Prostate gland (tissue), 2 donors: ENCODE measurements around the gene ST6GALNAC4. TPM values are rescaled to one million over a fixed set of nuclear protein-coding genes. Genes with fewer than 3 reads are reported as not detected.
A peak's percentile ranks its signal among the peaks of the same experiment; 100 is the strongest.

Experiments
- DNase-seq: peaks from one replicate; pipeline ENCODE4 v3.0.0-alpha.2; 2019; ENCODE audit warnings: low spot score
- H3K27ac ChIP-seq, 2 donors: fragments of 200-600 bp; sonication (generic); 2 replicates each; pipeline ENCODE4 v1.5.1; 2017 to 2019
- H3K27me3 ChIP-seq: fragments of 200-600 bp; sonication (generic); replicated peaks from 2 replicates; pipeline ENCODE4 v1.5.1; 2019; ENCODE audit not compliant: insufficient read depth
- H3K36me3 ChIP-seq, 2 donors: fragments of 200-600 bp; sonication (generic); 1 replicate in 1 of 2; 2 replicates in 1 of 2; pipeline versions ENCODE4 v1.5.1 to v1.8.1; 2017 to 2019
- H3K4me1 ChIP-seq: fragments of 200-600 bp; sonication (generic); replicated peaks from 2 replicates; pipeline ENCODE4 v1.5.1; 2019
- H3K4me3 ChIP-seq, 2 donors: fragments of 200-600 bp; sonication (generic); 2 replicates each; pipeline ENCODE4 v1.5.1; 2017 to 2019
- H3K9me3 ChIP-seq: fragments of 200-600 bp; sonication (generic); 2 replicates; pipeline ENCODE4 v1.5.1; 2017
- CTCF ChIP-seq, 4 experiments: fragments of 200-600 bp in 2 of 4; fragments of 450-650 bp in 2 of 4; sonication (generic) in 2 of 4; IDR thresholded peaks; 1 replicate in 3 of 4; 2 replicates in 1 of 4; pipeline ENCODE4 v1.5.1; 2016 to 2019; ENCODE audit warnings: antibody characterized with exemption in 4 of 4, mild to moderate bottlenecking in 2 of 4, moderate library complexity in 2 of 4
- POLR2A ChIP-seq: fragments of 450-650 bp; IDR thresholded peaks from one replicate; pipeline ENCODE4 v1.6.1; 2016; ENCODE audit warnings: antibody characterized with exemption, mild to moderate bottlenecking
- POLR2AphosphoS5 ChIP-seq: sonication (generic); formaldehyde crosslinking; IDR thresholded peaks from one replicate; pipeline ENCODE4 v1.6.1; 2017; ENCODE audit warnings: antibody characterized with exemption
- WGBS: methylation state at CpG from one replicate; pipeline ENCODE4 v1.1.5; 2018; 5-methylcytosine and 5-hydroxymethylcytosine counted together
- intact Hi-C: fragments of 100-400 bp; cut with DNase I; formaldehyde crosslinking; loops from one replicate; pipeline ENCODE4 v1.14.2; 2022
- total RNA-seq, 2 donors: library from RNA; depleted of rRNA; stranded (reverse); fragments of >200 nt; gene quantifications; one replicate each; pipeline ENCODE4 v1.1.0, GENCODE V29; 2016

The ST6GALNAC4 gene
- total RNA-seq, 2 donors from 2014 or later = 21.8 to 47.0 TPM

GRCh38 chr9:127878001-127878651, 38.7 kb downstream of the ST6GALNAC4 start:
- Histone ChIP-seq H3K27ac (peak overlapping the region in 1 of 2 donors; percentile 51), H3K9me3 (no peaks in the 10 kb centered on the region), H3K4me3 (peak overlapping the region; percentile 45 to 52), H3K4me1 (peaks cover 8% of the 10 kb centered on the region), H3K36me3 (no peaks in the 10 kb centered on the region), H3K27me3 (no peaks in the 10 kb centered on the region)
- WGBS = 30% methylated on average over 18 of the region's 18 CpGs
- TF ChIP-seq POLR2A (no peak), POLR2AphosphoS5 (no peak), CTCF (IDR thresholded peaks at IDR 0.05) (no peak)
- no peak for DNase-seq
- intact Hi-C loops = loop anchor here (5.0 kb wide), 1 partner anchor 141 kb away; the partner anchor contains the start of gene TOR2A

GRCh38 chr9:127877566-127877998, 39.3 kb downstream of the ST6GALNAC4 start, which contains the start of gene AK1:
TSS of gene AK1 (minus strand) at chr9:127877675. CDS start at chr9:127874617, 3,058 bp downstream.
- no peaks in the 10 kb centered on the region for H3K27me3 ChIP-seq
- H3K9me3 ChIP-seq = no peaks in the 10 kb centered on the region
- intact Hi-C loops = loop anchor here (1.0 to 5.0 kb wide), 2 partner anchors 20 to 140 kb away; partner anchors contain the start of gene TOR2A
- peak; percentile 75 for DNase-seq
- WGBS = under 1% methylated on average over 38 of the region's 44 CpGs
- peak within 1 kb of the TSS in 1 of 2 donors; percentile 51 for H3K27ac ChIP-seq
- peaks cover 8% of the 10 kb centered on the region for H3K4me1 ChIP-seq
- TF ChIP-seq CTCF (IDR thresholded peaks at IDR 0.05) (no peak), POLR2A (peak; percentile 59), POLR2AphosphoS5 (peak; percentile 92)
- no peaks in the 10 kb centered on the region for H3K36me3 ChIP-seq
- H3K4me3 ChIP-seq = peak within 1 kb of the TSS; percentile 45 to 52

GRCh38 chr9:127876764-127877562, 39.9 kb downstream of the ST6GALNAC4 start:
- TF ChIP-seq POLR2A = no peak
- no peak for DNase-seq
- peaks cover 8% of the 10 kb centered on the region for H3K4me1 ChIP-seq
- 26% methylated on average over 21 of the region's 26 CpGs for WGBS
- H3K36me3 ChIP-seq = no peaks in the 10 kb centered on the region
- no peaks in the 10 kb centered on the region for H3K27me3 ChIP-seq
- intact Hi-C loops = loop anchor here (1.0 to 5.0 kb wide), 2 partner anchors 20 to 140 kb away; partner anchors contain the start of gene TOR2A
- peak overlapping the region in 1 of 2 donors; percentile 51 for H3K27ac ChIP-seq
- H3K9me3 ChIP-seq = no peaks in the 10 kb centered on the region
- peak overlapping the region; percentile 45 to 52 for H3K4me3 ChIP-seq

GRCh38 chr9:127876026-127876763, 40.6 kb downstream of the ST6GALNAC4 start:
- no peaks in the 10 kb centered on the region for H3K9me3 ChIP-seq
- 82% methylated on average over 14 of the region's 14 CpGs for WGBS
- peaks cover 8% of the 10 kb centered on the region for H3K4me1 ChIP-seq
- no peak overlapping the region for H3K27ac ChIP-seq
- no peaks in the 10 kb centered on the region for H3K27me3 ChIP-seq
- DNase-seq = no peak
- intact Hi-C loops = loop anchor here (5.0 kb wide), 1 partner anchor 139 kb away; the partner anchor contains the start of gene TOR2A
- TF ChIP-seq POLR2A = no peak
- no peak for TF ChIP-seq CTCF (IDR thresholded peaks at IDR 0.05)
- TF ChIP-seq POLR2AphosphoS5 = no peak
- H3K4me3 ChIP-seq = no peak overlapping the region
- no peaks in the 10 kb centered on the region for H3K36me3 ChIP-seq
